Fibroblast of skin of left quadriceps (primary cell): ENCODE measurements around the gene MLST8.

Source experiments
- DNase-seq, 2 experiments: peaks; one replicate each; pipeline ENCODE4 v3.0.0-alpha.2; 2013; ENCODE audit warnings: low read depth in 2 of 2

MLST8 gene

DNA sequence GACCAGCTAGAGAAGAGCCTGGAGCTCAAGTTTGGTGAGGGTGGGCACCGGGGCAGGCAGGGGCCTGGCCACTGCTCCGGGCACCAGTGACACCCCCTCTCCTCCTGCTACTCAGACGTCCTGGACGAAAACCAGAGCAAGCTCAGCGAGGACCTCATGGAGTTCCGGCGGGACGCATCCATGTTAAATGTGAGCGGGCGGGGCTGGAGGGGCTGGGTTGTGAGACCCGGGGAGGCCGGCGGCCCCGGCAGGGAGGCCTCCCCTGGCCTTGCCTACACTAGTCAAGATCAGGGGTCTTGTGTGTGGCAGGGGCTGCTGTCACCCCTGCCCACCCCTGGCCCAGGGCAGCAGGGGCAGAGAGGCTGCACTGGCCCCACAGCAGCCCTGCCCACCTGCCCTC is 31.9 kb upstream of the MLST8 start:
- no peak for DNase-seq

GRCh38 chr16:2173916-2174315 is 31.3 kb upstream of the MLST8 start:
- no peak for DNase-seq

DNA sequence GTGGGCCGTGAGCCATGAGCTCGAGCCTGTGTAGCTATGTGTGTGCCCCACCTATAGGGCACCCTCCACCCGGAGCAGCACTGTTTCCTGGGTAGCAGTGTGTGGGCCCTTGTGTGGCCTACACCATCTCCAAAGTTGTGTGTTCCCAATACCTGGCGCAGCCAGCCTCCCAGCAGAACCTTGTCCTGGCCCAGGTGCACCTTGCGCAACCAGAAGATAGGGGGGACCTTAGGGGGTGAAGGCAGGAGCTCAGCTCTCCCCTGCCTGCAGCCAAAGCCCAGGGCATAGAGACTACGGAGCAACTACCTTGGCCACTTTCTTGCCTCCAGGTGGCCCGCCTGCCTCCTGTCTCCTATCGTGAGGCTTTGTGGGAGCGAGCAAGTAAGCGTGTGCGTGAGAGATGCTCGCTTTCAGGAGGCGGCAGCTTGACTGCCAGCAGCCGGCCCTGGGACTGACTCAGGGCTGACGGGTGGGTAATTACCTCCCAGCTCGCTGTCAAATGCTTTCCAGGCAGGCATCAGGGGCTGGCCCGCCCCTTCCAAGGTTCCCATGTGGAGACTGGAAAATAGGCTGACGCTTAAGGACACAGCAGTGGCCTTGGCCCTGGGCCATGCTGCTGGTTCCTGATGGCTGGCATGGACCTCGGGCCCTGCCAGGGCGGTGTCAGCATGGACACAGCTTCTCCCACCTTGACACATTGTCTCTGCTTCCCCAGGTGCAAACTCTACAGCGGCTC is 30.7 kb upstream of the MLST8 start:
- no peak for DNase-seq

GRCh38 chr16:2175454-2175853 is 29.8 kb upstream of the MLST8 start:
- no peak for DNase-seq

DNA sequence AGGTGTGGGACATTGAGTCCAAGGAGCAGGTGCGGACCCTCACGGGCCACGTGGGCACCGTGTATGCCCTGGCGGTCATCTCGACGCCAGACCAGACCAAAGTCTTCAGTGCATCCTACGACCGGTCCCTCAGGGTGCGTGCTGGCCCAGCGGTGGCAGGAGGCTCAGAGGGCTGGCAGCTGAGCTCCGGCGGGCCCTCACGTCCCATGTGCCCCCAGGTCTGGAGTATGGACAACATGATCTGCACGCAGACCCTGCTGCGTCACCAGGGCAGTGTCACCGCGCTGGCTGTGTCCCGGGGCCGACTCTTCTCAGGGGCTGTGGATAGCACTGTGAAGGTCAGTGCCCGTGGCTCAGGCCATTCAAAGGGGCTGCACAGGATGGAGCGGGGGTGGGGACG is 29.2 kb upstream of the MLST8 start:
- no peak for DNase-seq

- no peak for DNase-seq
Measured at GRCh38 chr16:2177101-2177500, 28.2 kb upstream of the MLST8 start.

- DNase-seq, result no peak
Measured at GRCh38 chr16:2177561-2177960, 27.7 kb upstream of the MLST8 start.

GRCh38 chr16:2178321-2179106 is 26.7 kb upstream of the MLST8 start:
- DNase-seq, result no peak

GRCh38 chr16:2179107-2179501 is 26.1 kb upstream of the MLST8 start:
- DNase-seq, result no peak

GRCh38 chr16:2179576-2179975 is 25.7 kb upstream of the MLST8 start:
- DNase-seq, result no peak

DNA sequence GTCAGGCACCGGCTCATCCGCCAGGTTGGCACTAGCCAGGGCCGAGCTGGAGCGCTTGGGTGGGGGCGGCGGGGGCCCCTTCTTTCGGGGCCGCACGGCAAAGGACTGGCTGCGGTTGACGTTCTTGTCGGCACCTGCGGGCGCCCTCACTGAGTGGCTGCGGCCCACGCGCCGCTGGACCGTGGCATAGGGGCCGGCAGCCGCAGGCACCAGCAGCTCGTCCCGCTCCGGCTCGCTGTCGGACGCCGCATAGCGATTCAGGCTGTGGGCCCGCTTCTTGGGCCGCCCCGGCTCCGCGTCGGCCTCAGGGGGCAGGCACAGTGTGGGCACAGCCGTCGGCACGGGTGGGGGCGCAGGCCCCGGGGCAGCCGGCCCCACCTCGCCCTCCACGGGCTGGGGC is 24.8 kb upstream of the MLST8 start:
- no peak for DNase-seq

- DNase-seq, result no peak
Measured at GRCh38 chr16:2180962-2181923, 24.0 kb upstream of the MLST8 start.

- DNase-seq, result no peak
Measured at GRCh38 chr16:2181952-2182351, 23.3 kb upstream of the MLST8 start.

DNA sequence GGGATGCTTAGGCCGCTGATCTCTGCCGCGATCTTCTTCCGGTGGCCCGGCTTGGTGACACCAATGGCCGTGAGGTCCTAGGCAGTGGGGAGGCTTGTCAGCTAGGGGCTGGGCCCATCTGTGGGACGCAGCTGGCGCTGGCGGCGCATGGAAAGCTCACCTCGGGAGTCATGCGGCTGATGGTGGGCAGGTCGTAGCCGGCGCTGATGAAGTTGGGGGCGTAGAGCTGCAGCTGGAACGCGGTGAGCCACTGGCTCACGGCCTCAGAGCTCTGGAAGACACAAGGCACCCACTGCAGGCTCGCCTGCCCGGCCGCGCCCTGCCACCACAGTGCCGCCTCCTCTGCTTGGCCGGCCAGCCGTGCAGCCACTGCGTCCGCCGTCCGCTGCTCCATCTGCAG is 21.6 kb upstream of the MLST8 start:
- no peak for DNase-seq

GRCh38 chr16:2184346-2184745 is 20.9 kb upstream of the MLST8 start:
- DNase-seq, result no peak

DNA sequence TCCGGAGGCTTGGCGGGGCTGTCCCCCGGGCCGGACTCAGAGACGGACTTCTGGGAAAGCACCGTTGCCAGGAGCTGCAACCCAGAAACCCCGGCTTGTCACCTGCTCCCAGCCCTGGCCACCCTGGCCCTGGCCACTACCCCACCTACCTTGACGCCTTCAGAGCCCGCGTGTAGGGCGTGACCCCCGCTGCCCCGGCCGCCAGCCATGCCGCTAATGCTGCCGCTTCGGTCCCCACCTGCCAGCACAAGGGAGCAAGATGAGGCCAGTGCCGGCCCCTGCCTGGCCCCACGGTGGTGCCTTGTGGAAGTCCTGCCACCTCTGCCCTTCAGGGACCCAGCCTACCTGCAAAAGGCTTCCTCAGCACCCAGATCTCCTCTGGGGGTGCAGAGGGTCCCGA is 20.3 kb upstream of the MLST8 start:
- no peak for DNase-seq

DNA sequence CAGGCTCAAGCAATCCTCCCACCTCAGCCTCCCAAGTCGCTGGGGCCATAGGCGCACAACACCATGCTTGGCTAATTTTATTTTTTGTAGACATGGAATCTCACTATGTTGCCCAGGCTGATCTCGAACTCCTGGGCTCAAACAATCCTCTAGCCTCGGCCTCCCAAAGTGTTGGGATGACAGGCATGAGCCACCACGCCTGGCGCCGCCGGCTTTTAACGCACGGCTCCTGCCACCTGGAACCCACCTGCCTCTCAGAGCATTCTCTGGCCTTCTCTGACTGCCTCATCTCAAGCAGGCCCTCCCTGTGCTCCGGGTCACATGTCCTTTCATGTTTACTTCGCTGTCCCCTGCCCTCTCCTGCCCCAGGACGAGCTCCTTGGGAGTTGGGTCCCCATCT is 19.2 kb upstream of the MLST8 start:
- DNase-seq, result no peak

- no peak for DNase-seq
Measured at GRCh38 chr16:2186505-2186904, 18.7 kb upstream of the MLST8 start.

DNA sequence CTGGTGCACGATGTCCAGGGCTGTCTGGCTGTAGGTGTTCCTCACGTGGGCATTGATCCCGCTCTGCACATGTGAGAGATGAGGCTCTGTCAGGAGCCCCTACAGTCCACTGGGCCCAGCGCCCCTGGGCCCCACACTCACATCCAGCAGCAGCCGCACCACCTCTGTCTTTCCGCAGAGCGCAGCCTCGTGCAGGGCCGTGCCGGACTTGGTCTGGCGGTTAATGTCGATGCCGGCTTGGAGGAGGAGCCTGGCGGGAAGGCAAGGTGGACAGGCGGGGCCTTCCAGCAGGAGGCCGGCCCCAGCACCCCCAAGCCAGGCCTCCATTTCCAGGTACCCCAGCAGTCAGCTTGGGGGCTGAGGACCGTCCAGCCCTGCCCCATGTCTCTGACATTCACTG is 18.0 kb upstream of the MLST8 start:
- DNase-seq, result no peak

DNA sequence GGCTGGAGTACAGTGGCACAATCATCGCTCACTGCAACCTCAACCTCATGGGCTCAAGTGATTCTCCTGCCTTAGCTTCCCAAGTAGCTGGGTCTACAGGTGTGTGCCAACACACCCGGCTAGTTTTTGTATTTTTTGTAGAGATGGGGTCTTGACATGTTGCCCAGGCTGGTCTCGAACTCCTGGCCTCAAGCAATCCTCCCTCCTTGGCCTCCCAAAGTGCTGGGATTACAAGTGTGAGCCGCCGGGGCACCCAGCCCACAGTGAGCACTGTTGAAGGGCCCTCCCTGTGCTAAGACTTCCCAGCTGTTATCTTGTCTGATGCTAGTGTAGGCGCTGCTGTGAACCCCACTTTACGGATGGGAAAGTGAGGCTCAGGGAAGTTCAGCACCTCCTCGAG is 16.9 kb upstream of the MLST8 start:
- DNase-seq, result no peak

- no peak for DNase-seq
Measured at GRCh38 chr16:2189252-2189893, 15.9 kb upstream of the MLST8 start.
